ENCODE results near the gene SPSB4.

GRCh38 chr3:141021261-141021660 lies 29.9 kb upstream of the SPSB4 start:
- TF ChIP-seq, protein P1, sequence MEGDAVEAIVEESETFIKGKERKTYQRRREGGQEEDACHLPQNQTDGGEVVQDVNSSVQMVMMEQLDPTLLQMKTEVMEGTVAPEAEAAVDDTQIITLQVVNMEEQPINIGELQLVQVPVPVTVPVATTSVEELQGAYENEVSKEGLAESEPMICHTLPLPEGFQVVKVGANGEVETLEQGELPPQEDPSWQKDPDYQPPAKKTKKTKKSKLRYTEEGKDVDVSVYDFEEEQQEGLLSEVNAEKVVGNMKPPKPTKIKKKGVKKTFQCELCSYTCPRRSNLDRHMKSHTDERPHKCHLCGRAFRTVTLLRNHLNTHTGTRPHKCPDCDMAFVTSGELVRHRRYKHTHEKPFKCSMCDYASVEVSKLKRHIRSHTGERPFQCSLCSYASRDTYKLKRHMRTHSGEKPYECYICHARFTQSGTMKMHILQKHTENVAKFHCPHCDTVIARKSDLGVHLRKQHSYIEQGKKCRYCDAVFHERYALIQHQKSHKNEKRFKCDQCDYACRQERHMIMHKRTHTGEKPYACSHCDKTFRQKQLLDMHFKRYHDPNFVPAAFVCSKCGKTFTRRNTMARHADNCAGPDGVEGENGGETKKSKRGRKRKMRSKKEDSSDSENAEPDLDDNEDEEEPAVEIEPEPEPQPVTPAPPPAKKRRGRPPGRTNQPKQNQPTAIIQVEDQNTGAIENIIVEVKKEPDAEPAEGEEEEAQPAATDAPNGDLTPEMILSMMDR (CRISPR knock-in tag; IDR thresholded peaks at IDR 0.05): no peak
- TF ChIP-seq FOXO1 (CRISPR knock-in tag; IDR thresholded peaks at IDR 0.05): no peak
- no peak for TF ChIP-seq STAT6 (CRISPR knock-in tag; IDR thresholded peaks at IDR 0.05; ENCODE audit: borderline replicate concordance)
- no peak for TF ChIP-seq EZH2 (conservative IDR thresholded peaks at IDR 0.05; ENCODE audit: low read depth, low read length)
- TF ChIP-seq ZNF577 (CRISPR knock-in tag; IDR thresholded peaks at IDR 0.05; ENCODE audit: borderline replicate concordance, low read depth): no peak
- no peak for TF ChIP-seq POLR2AphosphoS5 (IDR thresholded peaks at IDR 0.05; ENCODE audit: low read depth, low read length)
- no peak for TF ChIP-seq CHD2 (IDR thresholded peaks at IDR 0.05; ENCODE audit: low read depth, low read length)
- TF ChIP-seq KDM3A (CRISPR knock-in tag; IDR thresholded peaks at IDR 0.05; ENCODE audit: low read depth): no peak
- no peak for TF ChIP-seq ZMYM3 (CRISPR knock-in tag; IDR thresholded peaks at IDR 0.05)
- TF ChIP-seq SRSF4 (IDR thresholded peaks at IDR 0.05; ENCODE audit: low read depth, low read length, poor library complexity, severe bottlenecking): no peak
- no peak for TF ChIP-seq ATF1 (CRISPR knock-in tag; IDR thresholded peaks at IDR 0.05)
